Fibroblast of skin of back (primary cell): ENCODE results near the gene SLC6A9.

Experiments used
- DNase-seq: peaks from one replicate; pipeline ENCODE4 v3.0.0-alpha.2; 2013

SLC6A9 gene

GRCh38 chr1:43982808-43983207 lies 48.5 kb downstream of the SLC6A9 start:
- no peak for DNase-seq

- no peak for DNase-seq
Measured at GRCh38 chr1:43982241-43982640, 49.0 kb downstream of the SLC6A9 start.

- DNase-seq, result no peak
Measured at GRCh38 chr1:43981636-43982035, 49.6 kb downstream of the SLC6A9 start.

- no peak for DNase-seq
Measured at GRCh38 chr1:43981135-43981491, 50.1 kb downstream of the SLC6A9 start.

- no peak for DNase-seq
Measured at GRCh38 chr1:43980255-43981134, 50.8 kb downstream of the SLC6A9 start.

GRCh38 chr1:43979528-43980254 lies 51.6 kb downstream of the SLC6A9 start:
- peak; percentile 71 for DNase-seq

GRCh38 chr1:43979261-43979527 lies 52.1 kb downstream of the SLC6A9 start:
- no peak for DNase-seq

GRCh38 chr1:43978551-43979260 lies 52.6 kb downstream of the SLC6A9 start, which contains the start of gene B4GALT2:
B4GALT2 (plus strand) TSS chr1:43979210; CDS start chr1:43981161, 1,951 bp downstream.
- DNase-seq, result peak; percentile 52

- no peak for DNase-seq
Measured at GRCh38 chr1:43978264-43978550, 53.1 kb downstream of the SLC6A9 start.

GRCh38 chr1:43977376-43978263 lies 53.6 kb downstream of the SLC6A9 start:
- DNase-seq, result no peak

- DNase-seq, result no peak
Measured at GRCh38 chr1:43976890-43977289, 54.4 kb downstream of the SLC6A9 start.

- no peak for DNase-seq
Measured at GRCh38 chr1:43976045-43976444, 55.2 kb downstream of the SLC6A9 start.

GRCh38 chr1:43975249-43975961 lies 55.9 kb downstream of the SLC6A9 start:
- DNase-seq, result no peak

GRCh38 chr1:43974443-43975248 lies 56.6 kb downstream of the SLC6A9 start, which contains the start of gene ATP6V0B:
ATP6V0B (plus strand) TSS chr1:43974960; CDS start chr1:43975041, 81 bp downstream.
- peak; percentile 94 for DNase-seq

- DNase-seq, result no peak
Measured at GRCh38 chr1:43973981-43974442, 57.2 kb downstream of the SLC6A9 start.

- DNase-seq, result no peak
Measured at GRCh38 chr1:43971336-43971980, 59.8 kb downstream of the SLC6A9 start.

- DNase-seq, result no peak
Measured at GRCh38 chr1:43970911-43971310, 60.4 kb downstream of the SLC6A9 start.

- DNase-seq, result no peak
Measured at GRCh38 chr1:43970502-43970901, 60.8 kb downstream of the SLC6A9 start.

GRCh38 chr1:43969746-43970466 lies 61.4 kb downstream of the SLC6A9 start, which contains the start of gene DPH2:
DPH2 (plus strand) TSS chr1:43970010; CDS start chr1:43970176, 166 bp downstream.
- peak; percentile 98 for DNase-seq

- DNase-seq, result no peak
Measured at GRCh38 chr1:43969416-43969745, 61.9 kb downstream of the SLC6A9 start.
